ENCODE measurements around the gene MFAP3L. TPM values are rescaled to one million over a fixed set of nuclear protein-coding genes. Genes with fewer than 3 reads are reported as not detected.
"Not testable (repeated sequence)": the region's sequence is repeated elsewhere in the genome, so short reads cannot be mapped to it uniquely, and the experiment has no call there.

The MFAP3L gene
- 5.4 and 34.1 TPM in 2 replicates for total RNA-seq

DNA sequence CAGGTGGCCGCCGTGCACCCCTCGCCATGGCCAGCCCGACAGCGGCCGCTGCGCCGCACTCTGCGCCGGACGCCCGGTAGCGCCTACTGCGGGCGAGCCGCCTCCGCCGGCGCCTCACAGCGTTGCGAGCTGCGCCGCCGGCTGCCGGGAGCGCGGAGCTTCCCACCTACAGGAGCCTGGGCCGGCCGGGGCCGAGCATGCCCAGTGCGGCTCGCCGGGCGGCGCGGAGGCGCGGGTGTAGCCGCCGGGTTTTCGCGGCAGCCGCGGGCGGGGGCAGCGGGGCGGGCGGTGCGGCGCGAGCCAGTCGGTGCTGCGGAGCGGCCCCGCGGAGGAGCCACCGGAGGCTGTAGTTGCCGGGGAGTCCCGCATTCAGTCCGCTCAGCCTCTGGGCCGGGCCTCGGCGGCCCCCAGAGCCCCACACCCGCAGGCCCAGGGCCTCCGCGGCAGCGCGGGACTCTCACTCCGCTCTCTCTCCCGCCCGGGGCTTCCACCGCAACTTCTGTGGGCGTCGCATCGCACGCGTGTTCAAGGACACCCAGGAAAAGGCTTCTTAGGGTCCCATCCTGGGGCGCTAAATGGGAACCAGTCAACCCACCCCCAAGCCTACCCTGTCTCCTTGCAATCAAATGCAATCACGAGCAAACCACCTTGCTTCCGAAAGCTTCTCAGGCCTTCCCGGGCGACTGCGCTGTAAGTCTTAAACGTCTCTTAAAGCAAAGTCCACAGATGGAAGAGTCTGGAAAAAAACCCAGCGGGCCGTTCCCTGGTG, at the start of gene MFAP3L:
Gene MFAP3L (minus strand): TSS at position 143 of the 769 bp plus-strand sequence. CDS start 20,518 bp downstream, outside the sequence.
- DNase-seq (ENCODE audit: low read depth in 2 of 2), result peak; percentile 89 to 95

DNA sequence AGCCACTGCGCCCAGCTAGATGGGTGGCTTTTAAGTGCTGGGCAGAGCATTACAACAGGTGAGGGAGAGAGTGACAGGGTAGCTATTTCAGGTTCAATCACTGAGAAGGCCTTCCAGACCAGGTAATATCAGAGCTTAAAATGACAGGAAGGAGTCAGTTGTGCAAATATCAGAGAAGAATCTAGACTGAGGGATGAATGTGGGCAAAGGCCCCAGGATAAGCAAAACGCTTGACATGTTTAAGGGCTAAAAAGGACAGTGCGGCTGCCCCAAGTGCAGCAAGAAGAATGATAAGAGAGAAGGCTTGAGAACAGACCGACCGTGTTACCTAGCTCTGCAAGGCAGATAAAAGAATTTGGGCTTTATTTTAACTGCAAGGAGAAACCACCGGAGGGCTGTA, 45.0 kb upstream of the MFAP3L start:
- no peak for DNase-seq (ENCODE audit: low read depth in 2 of 2)

DNA sequence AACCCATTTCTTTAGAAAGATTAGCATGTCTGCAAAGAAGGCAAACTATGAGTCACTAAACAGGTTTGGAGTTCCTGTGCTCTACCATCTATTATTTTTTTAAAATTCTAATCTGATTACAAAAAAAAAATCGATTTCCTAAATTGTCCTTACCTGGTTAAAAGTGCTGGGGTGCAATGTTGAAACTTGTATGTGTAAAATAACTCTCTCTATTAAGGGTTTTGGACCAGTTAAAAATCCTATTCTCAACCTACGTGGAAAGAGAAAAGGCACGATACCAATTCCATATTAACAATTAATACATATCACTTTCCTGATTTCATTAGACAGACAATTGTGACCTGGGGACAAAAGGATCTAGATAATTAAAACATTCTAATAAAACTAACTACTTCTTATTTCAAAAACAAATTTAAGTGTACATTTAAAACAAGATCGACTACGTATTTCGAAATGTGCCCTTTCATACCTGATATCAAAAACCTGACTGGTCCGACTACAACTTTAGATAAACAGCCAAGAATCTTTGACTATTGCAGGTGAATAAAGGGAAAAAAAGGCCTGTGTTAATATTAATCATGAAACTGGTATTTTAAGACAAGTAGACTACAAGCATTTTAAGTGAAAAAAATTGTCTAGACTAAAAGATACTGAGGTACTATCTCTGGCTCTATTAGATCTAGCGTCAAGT, 42.4 kb upstream of the MFAP3L start:
- DNase-seq (ENCODE audit: low read depth in 2 of 2), result no peak

DNA sequence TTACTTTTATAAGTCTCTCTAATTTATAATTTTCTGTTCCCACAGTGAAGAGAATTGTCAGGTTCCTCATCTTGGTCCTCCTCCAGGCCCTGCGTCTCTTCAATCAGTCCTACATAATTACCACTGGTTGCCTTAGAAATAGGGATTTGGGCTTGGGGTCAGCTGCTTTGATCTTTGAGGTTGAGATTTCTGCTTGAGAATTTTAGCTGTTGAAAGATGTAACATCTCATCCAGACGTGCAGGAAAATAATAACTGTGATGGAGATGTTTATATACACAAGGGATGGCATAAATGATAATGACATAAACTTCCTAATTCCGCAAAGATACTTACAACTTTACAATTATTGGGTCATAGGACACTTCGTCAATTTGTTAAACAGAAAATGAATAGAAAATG, 33.2 kb upstream of the MFAP3L start:
- DNase-seq (ENCODE audit: low read depth in 2 of 2), result no peak

DNA sequence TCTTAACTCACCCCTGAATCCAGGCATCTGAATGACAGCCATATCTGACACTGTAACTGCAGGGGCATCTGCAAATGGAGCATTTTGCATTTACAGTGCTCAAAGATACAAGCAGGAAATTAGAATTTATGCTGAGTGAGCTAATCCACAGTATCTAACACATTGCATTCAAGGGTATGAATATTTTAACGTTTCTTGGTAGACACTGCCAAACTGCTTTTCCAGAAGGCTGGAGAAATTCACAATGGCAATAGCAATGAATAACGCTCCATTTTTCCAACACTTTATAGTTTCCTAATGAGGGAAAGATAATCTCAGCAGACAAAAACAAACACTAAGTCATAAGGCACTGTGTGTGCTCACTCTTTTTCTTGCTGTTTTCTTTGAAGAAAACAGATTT, 32.6 kb upstream of the MFAP3L start:
- no peak for DNase-seq (ENCODE audit: low read depth in 2 of 2)

GRCh38 chr4:170057866-170058265, 31.7 kb upstream of the MFAP3L start:
- no peak for DNase-seq (ENCODE audit: low read depth in 2 of 2)

DNA sequence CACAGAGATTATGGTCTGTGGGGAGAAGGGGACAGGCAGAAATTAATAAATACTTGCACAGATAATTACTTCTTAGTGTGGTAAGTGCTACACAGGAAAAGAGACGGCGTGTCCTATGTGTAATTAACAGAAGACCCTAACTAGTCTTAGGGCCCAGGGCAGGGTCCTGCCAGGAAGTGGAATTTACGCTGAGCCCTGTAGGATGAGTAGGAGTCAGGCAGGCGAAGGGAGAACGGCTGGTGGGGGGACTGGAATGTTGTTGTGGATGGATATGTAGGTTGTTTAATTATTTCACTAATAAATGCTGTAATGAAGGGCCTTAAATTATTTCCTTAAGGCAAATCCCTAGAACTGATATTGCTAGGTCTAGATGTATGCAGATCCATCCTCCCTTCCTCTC, 26.7 kb upstream of the MFAP3L start:
- DNase-seq (ENCODE audit: low read depth in 2 of 2), result no peak

DNA sequence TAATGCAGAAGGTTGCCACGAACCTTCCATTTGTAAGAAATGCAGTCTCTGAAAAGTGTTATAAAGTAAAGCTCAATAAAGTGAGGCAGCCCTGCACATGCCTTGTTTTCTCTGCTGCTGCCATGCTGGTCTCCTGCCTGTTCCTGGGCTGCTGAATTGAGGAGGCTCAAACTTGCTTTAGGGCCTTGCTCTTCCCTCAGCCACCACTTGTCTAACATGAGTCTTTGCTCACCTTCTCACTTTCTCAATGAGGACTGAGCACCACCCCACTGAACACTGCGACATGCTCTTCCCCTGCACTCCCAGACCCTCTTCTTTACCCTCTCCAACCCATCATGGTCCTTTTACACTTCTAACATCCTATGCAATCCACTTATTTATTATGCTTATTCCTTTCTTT, 25.2 kb upstream of the MFAP3L start:
- DNase-seq (ENCODE audit: low read depth in 2 of 2), result no peak

DNA sequence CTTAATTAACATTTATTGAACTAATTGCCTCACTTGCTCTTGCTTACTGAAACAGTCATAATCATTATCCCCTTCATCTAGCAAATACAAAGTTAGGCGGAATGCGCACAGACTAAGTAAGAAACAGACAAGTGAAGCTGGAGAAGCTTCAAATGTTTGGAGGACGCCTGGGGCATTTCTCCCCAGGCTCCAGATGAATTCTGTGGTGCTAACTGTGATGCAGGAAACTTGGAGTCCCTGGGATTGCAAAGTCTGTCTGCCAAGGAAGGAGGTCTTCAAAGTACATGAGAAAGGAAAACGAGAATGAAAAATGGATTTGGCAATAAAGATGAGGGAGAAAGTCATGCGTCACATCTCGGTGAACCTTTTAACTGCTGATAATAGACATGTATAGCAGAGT, 23.6 kb upstream of the MFAP3L start:
- no peak for DNase-seq (ENCODE audit: low read depth in 2 of 2)

- peak; percentile 75 to 86 for DNase-seq (ENCODE audit: low read depth in 2 of 2)
Observed at GRCh38 chr4:170047771-170048354, 21.7 kb upstream of the MFAP3L start.

- not testable (repeated sequence) for DNase-seq (ENCODE audit: low read depth in 2 of 2)
Observed at GRCh38 chr4:170046156-170046555, 20.0 kb upstream of the MFAP3L start.

DNA sequence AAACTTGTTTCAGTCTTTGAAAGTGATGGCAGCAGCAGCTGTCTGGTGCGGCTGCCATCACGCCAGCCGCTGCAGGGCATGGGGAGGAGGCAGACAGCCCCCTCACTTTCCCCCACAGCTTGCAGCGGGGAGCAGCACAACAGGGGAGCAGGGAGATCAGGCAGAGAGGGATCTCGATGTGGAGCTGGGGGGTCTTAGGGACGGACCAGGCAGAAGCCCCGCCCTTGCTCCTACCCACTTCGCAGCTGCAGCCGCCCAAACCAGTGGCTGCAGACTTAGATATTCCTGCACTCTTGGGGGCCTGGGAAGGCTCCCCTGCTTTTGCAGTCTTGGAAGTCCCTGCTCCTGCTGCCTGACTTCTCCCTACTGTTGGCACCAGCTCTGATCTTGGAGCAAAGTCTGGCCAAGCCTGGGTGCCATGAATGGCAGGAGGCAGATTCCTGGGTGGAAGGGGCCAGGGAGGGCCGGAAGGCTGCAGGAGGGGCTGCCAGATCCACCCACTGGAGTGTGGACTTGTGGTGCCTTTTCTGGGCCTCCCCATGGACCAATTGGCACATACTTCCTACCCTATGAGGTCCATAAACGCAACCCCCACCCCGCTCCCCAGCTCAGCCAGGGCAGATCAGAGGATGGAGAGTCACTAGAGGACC, 14.0 kb upstream of the MFAP3L start:
- DNase-seq (ENCODE audit: low read depth in 2 of 2), result no peak

- no peak for DNase-seq (ENCODE audit: low read depth in 2 of 2)
Observed at GRCh38 chr4:170038769-170039168, 12.6 kb upstream of the MFAP3L start.

- no peak for DNase-seq (ENCODE audit: low read depth in 2 of 2)
Observed at GRCh38 chr4:170038232-170038631, 12.0 kb upstream of the MFAP3L start.

DNA sequence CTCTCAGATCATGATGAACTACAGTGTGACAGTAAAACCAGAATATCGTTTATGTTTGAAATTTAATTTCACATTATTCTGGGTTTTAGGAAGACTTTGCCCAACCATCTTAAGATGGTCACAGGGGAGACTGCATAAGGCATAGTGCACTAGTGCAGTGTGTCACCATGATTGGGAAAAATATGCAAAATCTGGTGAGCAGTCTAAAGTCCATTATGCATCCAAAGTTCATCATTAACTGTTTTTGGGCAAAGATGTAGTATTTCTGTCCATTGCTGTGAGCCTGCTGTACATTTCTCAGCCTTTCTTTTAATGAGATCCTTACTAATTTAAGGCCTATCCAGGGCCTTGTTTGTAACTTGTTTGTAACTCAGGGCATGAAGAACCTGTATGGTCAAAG, 11.3 kb upstream of the MFAP3L start:
- no peak for DNase-seq (ENCODE audit: low read depth in 2 of 2)

GRCh38 chr4:170035845-170036244, 9.7 kb upstream of the MFAP3L start:
- DNase-seq (ENCODE audit: low read depth in 2 of 2), result no peak

DNA sequence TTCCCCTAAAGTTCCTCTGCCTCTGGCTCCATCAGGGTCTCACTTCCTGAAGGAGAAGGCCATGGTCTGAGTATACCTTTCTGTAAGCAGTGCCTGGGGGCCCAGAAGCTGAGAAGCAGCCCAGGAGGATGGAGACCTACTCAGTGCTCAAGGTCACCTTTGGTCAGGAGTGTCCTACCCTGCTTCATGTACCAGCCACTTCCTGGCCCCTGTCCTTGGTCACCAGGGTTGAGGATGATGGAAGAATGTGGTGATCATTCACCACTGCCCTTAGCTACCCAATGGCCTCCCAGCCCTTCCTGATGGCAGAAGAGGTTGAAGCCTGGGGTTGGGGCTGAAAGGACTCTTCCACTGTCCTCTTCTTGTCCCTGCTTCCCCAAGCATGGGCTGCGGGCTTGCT, 9.0 kb upstream of the MFAP3L start:
- no peak for DNase-seq (ENCODE audit: low read depth in 2 of 2)

DNA sequence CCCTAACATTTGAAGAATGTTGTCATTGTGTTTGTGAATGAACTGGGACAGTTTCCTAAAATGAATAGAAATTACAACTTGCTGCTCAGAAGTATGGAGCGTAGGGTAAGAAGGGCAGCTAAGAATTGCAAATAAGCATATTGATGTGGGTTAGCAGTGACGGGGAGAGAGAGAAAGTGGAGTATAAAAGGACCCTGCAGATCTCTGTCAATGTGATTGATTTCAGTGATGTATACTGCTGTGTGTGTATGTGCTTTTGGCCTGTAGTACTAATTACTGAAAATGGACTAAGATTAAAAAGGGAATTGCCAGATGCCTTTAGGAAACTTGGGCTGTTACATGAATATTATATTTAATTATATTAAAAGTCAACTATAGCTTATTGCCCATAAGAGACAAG, 7.8 kb upstream of the MFAP3L start:
- DNase-seq (ENCODE audit: low read depth in 2 of 2), result no peak

- no peak for DNase-seq (ENCODE audit: low read depth in 2 of 2)
Observed at GRCh38 chr4:170030121-170030520, 3.9 kb upstream of the MFAP3L start.

DNA sequence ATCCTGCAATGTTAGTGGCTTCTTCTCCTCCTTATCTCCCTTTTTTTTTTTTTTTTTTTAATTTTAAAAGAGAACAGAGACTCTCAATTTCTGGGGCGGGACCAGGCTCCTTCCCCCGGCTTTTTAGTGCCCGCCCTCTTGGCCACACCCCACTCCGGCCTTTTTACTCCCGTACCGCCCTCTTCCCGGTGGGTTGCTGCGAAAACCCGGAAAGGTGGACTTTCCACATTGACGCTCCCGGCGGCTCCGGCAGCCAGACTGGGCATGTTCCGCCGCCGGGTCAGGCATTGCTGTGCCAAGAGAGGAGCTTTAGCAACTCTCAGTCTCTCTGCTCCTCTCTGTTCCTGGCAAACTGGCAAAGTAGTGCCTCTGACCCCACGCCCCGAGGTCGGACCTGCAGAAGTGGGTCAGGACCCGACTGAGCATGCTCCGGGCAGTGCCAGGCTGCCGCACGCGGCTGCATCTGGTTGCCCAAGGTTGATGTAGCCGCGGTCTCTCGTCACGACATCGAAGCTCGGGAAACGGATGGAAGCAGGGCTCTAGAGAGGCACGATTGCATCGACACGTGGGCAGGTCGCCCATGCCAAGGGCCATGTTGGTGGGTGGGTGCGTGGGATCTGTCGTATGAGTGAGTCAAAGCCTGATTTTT, 1.1 kb upstream of the MFAP3L start:
- DNase-seq (ENCODE audit: low read depth in 2 of 2), result peak; percentile 97 to 98

DNA sequence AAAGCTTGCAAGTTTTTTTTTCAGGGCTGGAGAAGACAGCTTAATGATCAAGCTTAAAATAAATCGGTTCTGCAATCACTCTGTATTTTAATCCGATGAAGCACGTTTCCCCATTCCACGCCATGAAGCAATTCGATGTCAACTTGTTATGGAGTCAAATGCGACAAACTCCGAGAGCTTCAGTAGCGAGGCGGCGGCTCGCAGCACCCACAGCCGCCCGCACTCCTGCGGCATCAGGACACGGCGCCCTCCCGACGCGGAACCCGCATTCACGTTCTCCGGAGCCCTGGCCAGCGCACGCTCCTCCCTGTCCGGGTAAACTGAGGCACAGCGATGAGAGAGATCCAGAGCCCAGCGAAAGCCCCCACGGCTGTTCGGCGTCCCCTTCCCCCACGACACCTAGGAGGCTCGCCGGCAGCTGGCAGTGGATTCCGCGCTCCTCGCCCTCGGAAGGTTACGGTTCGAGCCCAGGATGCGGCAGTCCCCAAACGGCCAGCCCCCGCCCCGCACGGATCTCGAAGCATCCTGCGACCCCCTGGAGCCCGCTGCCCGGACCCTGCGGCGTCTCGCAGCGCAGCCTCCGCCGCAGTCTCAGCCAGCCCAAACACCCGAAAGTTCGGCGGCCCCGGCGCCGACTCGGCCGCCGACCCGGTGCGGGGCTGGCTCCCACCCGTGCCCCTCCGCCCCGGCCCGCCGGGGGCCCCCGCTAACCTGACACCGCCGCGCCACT, 507 bp downstream of the MFAP3L start:
- peak; percentile 2 to 39 for DNase-seq (ENCODE audit: low read depth in 2 of 2)

Measured in lung microvascular endothelial cell (primary cell).